Upper lobe of right lung (tissue), 1 donor: ENCODE data around the gene ELF3. TPM values are rescaled to one million over a fixed set of nuclear protein-coding genes. Genes with fewer than 3 reads are reported as not detected.
"Not testable (repeated sequence)": the region's sequence is repeated elsewhere in the genome, so short reads cannot be mapped to it uniquely, and the experiment has no call there.

Experiments
- ATAC-seq: fragments of 200-7000 bp; cut with Tn5 transposase; one replicate; pipeline ENCODE4 v1.9.1; 2020; ENCODE audit warnings: mild to moderate bottlenecking, moderate library complexity
- DNase-seq: peaks from one replicate; pipeline ENCODE4 v3.0.0-alpha.2; 2020
- H3K27ac ChIP-seq: fragments of 200-600 bp; one replicate; pipeline ENCODE4 v1.8.0; 2022
- H3K27me3 ChIP-seq: fragments of 200-600 bp; one replicate; pipeline ENCODE4 v1.8.0; 2022; ENCODE audit warnings: mild to moderate bottlenecking
- H3K36me3 ChIP-seq: fragments of 200-600 bp; one replicate; pipeline ENCODE4 v1.8.0; 2022
- H3K4me1 ChIP-seq: fragments of 200-600 bp; one replicate; pipeline ENCODE4 v1.8.0; 2022
- H3K4me3 ChIP-seq: fragments of 200-600 bp; one replicate; pipeline ENCODE4 v1.8.0; 2022; ENCODE audit warnings: mild to moderate bottlenecking
- H3K9me3 ChIP-seq: fragments of 200-600 bp; one replicate; pipeline ENCODE4 v1.8.0; 2022
- intact Hi-C: fragments of 100-400 bp; cut with DNase I; formaldehyde crosslinking; loops from one replicate; pipeline ENCODE4 v1.11.0; 2022
- total RNA-seq: library from RNA; stranded (reverse); fragmentation: NEBNext Ultra II Directional; extraction: Animal tissue kit (Norgen Biotek cat#: 25700); gene quantifications from one replicate; pipeline ENCODE4 v1.2.1, GENCODE V29; 2021
- TF ChIP-seq, protein P1 (sequence below): fragments of 200-600 bp; IDR thresholded peaks from one replicate; pipeline ENCODE4 v1.8.0; 2022; ENCODE audit warnings: antibody characterized with exemption
- donor health status: DM: no; HTN: yes; CAD: no; lungs with severe emphysema.

Gene ELF3
- total RNA-seq, 1 donor from 2014 or later = 62.9 TPM

DNA sequence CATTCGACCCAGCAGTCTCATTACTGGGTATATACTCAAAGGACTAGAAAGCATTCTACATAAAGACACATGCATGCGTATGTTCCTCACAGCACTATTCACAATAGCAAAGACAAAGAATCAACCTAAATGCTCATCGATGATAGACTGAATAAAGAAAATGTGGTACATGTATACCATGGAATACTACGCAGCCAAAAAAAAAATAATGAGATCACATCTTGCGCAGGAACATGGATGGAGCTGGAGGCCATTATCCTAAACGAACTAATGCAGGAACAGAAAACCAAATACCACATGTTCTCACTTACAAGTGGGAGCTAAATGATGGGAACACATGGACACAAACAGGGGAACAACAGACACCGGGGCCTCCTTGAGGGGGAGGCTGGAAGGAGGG, 43.7 kb downstream of the ELF3 start:
- no peaks in the 10 kb centered on the region for H3K27me3 ChIP-seq
- no peaks in the 10 kb centered on the region for H3K36me3 ChIP-seq
- no peak for DNase-seq
- intact Hi-C loops = no loop called here
- H3K4me3 ChIP-seq = no peak overlapping the region
- H3K4me1 ChIP-seq = no peaks in the 10 kb centered on the region
- TF ChIP-seq, protein P1, sequence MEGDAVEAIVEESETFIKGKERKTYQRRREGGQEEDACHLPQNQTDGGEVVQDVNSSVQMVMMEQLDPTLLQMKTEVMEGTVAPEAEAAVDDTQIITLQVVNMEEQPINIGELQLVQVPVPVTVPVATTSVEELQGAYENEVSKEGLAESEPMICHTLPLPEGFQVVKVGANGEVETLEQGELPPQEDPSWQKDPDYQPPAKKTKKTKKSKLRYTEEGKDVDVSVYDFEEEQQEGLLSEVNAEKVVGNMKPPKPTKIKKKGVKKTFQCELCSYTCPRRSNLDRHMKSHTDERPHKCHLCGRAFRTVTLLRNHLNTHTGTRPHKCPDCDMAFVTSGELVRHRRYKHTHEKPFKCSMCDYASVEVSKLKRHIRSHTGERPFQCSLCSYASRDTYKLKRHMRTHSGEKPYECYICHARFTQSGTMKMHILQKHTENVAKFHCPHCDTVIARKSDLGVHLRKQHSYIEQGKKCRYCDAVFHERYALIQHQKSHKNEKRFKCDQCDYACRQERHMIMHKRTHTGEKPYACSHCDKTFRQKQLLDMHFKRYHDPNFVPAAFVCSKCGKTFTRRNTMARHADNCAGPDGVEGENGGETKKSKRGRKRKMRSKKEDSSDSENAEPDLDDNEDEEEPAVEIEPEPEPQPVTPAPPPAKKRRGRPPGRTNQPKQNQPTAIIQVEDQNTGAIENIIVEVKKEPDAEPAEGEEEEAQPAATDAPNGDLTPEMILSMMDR = no peak
- no peak for ATAC-seq
- no peak overlapping the region for H3K27ac ChIP-seq
- H3K9me3 ChIP-seq = no peaks in the 10 kb centered on the region

DNA sequence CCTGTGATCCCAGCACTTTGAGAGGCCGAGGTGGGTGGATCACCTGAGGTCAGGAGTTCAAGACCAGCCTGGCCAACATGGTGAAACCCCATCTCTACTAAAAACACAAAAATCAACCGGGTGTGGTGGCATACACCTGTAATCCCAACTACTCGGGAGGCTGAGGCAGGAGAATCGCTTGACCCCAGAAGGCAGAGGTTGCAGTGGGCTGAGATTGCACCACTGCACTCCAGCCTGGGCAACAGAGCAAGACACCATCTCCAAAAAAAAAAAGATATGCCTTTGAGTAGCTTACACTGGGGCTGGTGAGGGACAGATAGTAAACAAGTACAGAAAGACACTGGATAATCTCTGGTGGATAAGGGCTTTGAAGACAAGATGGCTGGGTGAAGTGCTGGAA, 44.3 kb downstream of the ELF3 start:
- H3K9me3 ChIP-seq, H3K4me1 ChIP-seq, ATAC-seq, H3K27me3 ChIP-seq, H3K36me3 ChIP-seq, DNase-seq, H3K4me3 ChIP-seq, intact Hi-C loops, H3K27ac ChIP-seq: not testable (repeated sequence)

DNA sequence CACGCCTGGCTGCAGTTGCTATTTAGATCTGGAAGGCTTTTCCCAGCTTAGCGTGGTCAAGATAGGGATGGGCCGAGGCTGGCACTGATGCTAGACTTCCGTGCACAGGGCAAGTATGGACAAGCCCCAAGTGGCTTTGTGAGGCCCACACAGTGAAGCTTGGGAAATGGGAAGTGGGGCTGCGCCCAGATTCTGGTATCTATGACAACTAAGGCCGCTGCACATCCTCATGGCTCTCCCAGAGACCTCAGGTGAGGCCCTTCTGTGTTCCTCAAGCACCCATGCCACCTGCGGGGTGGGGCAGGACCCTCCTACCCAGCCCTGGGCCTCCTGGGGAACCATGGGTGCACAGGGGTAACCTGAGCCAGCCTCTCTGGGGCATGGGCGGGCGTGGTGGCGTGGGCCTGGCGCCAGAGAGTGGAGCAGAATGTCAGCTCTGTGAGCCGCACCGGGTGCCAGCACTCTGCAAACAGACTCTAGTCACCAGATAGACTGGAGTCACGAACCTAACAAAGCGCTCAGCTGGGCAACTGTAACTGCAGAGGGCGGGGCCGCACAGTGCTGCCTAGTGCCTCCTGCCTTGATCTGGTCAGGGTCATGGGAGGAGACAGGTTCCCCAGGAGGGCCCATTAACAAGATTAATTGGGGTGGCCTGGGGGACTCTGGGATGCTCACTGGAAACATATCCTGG, 46.4 kb downstream of the ELF3 start:
- Histone ChIP-seq H3K4me3 (no peak overlapping the region), H3K9me3 (no peaks in the 10 kb centered on the region), H3K36me3 (no peaks in the 10 kb centered on the region), H3K27me3 (no peaks in the 10 kb centered on the region), H3K4me1 (no peaks in the 10 kb centered on the region), H3K27ac (no peak overlapping the region)
- intact Hi-C loops = no loop called here
- TF ChIP-seq, protein P1 = no peak
- DNase-seq = peak; percentile 84
- peak; percentile 91 for ATAC-seq

DNA sequence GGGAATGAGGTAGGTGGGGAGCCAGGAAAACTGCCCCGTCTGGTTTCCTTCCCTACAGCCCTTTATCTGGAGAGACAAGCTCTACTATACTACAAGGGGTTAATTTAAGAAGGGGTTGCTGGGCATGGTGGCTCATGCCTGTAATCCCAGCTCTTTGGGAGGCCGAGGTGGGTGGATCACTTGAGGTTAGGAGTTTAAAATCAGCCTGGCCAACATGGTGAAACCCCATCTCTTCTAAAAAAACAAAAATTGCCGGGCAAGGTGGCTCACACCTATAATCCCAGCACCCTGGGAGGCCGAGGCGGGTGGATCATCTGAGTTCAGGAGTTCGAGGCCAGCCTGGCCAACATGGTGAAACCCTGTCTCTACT, 46.9 kb downstream of the ELF3 start:
- H3K9me3 ChIP-seq, H3K27ac ChIP-seq, ATAC-seq, H3K4me1 ChIP-seq, DNase-seq, H3K27me3 ChIP-seq, H3K4me3 ChIP-seq, intact Hi-C loops, H3K36me3 ChIP-seq: not testable (repeated sequence)

DNA sequence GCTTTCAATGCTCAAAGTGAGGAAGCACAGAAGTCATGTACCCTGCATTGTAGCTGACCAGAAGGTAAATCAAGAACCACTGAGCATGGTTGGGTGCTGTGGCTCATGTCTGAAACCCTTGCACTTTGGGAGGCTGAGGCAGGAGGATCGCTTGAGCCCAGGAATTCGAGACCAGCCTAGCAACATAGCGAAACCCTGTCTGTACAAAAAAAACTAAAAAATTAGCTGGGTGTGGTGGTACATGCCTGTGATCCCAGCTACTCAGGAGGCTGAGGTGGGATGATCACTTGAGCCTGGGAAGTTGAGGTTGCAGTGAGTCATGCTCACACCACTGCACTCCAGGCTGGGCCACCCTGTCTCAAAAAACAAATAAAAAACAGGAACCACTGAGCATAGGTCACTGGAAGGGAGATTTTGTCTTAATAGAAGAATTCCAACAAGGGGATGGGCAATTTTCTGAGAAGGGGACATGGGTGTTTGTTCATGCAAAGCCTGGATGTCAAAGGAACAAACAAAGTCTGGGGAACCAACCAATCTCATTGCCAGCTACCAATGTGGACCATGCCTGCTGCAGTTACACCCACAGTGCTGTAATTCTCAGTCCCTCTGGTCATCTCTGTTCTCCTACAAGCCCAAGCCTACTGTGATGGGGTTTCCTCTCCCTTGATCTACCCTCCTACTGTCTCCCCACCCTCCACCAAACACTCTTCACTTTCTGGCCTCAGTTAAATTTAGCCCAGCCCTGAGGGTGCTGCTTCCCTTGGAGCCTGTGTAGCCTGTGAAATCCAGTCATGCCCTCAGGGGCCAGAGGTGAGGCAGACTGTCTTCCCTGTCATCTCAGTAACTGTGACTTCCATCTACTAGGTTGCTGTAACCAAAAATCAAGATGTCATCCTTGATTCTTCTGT, 47.9 kb downstream of the ELF3 start:
- H3K27ac ChIP-seq = peak overlapping the region; percentile 24
- DNase-seq (no peak), ATAC-seq (peak; percentile 64)
- H3K9me3 ChIP-seq = no peaks in the 10 kb centered on the region
- TF ChIP-seq, protein P1 = no peak
- H3K36me3 ChIP-seq = no peaks in the 10 kb centered on the region
- no peak overlapping the region for H3K4me3 ChIP-seq
- H3K4me1 ChIP-seq = no peaks in the 10 kb centered on the region
- intact Hi-C loops = no loop called here
- no peaks in the 10 kb centered on the region for H3K27me3 ChIP-seq

DNA sequence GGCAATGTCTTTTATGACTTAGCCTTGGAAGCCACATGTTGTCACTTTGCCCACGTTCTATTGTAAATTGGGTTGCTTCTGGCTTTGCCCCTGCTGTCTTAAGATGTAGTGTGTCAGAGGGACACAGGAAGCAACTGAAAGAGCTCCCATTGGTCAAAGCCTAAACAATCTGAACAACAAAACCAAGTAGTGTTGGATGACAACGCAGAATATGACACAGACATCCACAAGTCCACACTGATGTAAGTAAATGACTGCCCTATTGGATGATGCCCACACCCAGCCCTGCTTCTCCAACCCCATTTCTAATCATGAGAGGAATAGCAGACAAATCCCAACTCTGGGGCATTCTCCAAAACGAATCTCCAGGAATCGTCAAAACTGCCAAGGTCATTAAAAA, 50.7 kb downstream of the ELF3 start:
- ATAC-seq = no peak
- Histone ChIP-seq H3K36me3 (no peaks in the 10 kb centered on the region), H3K27me3 (no peaks in the 10 kb centered on the region), H3K4me3 (no peak overlapping the region), H3K4me1 (no peaks in the 10 kb centered on the region), H3K9me3 (no peaks in the 10 kb centered on the region), H3K27ac (no peak overlapping the region)
- intact Hi-C loops = no loop called here
- TF ChIP-seq, protein P1 = no peak
- DNase-seq = no peak

DNA sequence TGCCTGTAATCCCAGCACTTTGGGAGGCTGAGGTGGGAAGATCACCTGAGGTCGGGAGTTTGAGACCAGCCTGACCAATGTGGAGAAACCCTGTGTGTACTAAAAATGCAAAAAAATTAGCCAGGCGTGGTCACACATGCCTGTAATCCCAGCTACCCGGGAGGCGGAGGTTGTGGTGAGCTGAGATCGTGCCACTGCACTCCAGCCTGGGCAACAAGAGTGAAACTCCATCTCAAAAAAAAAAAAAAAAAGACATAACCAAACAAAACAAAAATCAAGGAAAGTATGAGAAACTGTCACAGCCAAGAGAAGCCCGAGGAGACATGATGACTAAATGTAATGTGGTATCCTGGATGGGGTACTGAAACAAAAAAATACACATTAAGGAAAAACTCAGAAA, 51.4 kb downstream of the ELF3 start:
- H3K27me3 ChIP-seq, DNase-seq, H3K4me1 ChIP-seq, H3K4me3 ChIP-seq, H3K9me3 ChIP-seq, intact Hi-C loops, ATAC-seq, H3K27ac ChIP-seq, H3K36me3 ChIP-seq: not testable (repeated sequence)

DNA sequence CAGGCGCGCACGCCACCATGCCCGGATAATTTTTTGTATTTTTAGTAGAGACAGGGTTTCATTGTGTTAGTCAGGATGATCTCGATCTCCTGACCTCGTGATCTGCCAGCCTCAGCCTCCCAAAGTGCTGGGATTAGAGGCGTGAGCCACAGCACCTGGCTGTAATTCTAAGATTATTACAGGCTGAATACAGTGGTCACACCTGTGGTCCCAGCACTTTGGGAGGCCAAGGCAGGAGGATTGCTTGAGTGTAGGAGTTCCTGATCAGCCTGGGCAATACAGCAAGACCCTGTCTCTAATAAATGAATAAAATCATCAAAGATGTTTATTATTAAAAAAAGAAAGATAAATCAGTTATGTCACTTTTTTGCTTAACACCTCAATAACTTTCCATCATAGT, 52.2 kb downstream of the ELF3 start:
- H3K27me3 ChIP-seq, intact Hi-C loops, DNase-seq, H3K27ac ChIP-seq, H3K9me3 ChIP-seq, H3K4me1 ChIP-seq, H3K36me3 ChIP-seq, H3K4me3 ChIP-seq, ATAC-seq: not testable (repeated sequence)
